Metanephros (tissue), 1 donor: Measurements from ENCODE around the gene USP17L19. TPM values are rescaled to one million over a fixed set of nuclear protein-coding genes. Genes with fewer than 3 reads are reported as not detected.

Source experiments
- total RNA-seq: library from RNA; depleted of rRNA; stranded (reverse); fragments of >200 nt; gene quantifications from one replicate; pipeline ENCODE4 v1.2.3, GENCODE V29; 2014

Gene USP17L19, protein sequence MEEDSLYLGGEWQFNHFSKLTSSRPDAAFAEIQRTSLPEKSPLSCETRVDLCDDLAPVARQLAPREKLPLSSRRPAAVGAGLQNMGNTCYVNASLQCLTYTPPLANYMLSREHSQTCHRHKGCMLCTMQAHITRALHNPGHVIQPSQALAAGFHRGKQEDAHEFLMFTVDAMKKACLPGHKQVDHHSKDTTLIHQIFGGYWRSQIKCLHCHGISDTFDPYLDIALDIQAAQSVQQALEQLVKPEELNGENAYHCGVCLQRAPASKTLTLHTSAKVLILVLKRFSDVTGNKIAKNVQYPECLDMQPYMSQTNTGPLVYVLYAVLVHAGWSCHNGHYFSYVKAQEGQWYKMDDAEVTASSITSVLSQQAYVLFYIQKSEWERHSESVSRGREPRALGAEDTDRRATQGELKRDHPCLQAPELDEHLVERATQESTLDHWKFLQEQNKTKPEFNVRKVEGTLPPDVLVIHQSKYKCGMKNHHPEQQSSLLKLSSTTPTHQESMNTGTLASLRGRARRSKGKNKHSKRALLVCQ
- total RNA-seq: not detected

GRCh38 chr4:9253078-9253477, at the start of gene USP17L19:
TSS of gene USP17L19 (plus strand) at chr4:9253378. CDS start at chr4:9253378, 0 bp downstream.

DNA sequence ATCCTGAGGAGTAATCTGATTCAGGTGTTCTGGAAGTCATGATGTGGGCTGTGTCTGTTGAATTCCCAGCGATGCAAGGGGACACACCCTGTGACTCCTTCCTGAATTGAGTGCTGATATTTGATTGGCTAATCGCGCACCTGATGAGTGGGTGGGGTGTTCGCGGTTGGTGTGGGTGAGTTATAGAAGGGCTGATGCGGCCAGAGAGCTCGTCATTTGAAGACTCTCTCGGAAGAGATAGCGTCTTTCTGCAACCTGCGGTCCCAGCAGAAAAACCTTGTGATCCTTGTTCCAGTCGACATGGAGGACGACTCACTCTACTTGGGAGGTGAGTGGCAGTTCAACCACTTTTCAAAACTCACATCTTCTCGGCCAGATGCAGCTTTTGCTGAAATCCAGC, 42.8 kb upstream of the USP17L19 start, which contains the start of gene USP17L10:
TSS of gene USP17L10 (plus strand) at position 301 of the 400 bp plus-strand sequence. CDS start at position 301, 0 bp downstream.

GRCh38 chr4:9215105-9215504, 38.1 kb upstream of the USP17L19 start, which contains the start of gene USP17L11:
TSS of gene USP17L11 (plus strand) at chr4:9215405. CDS start at chr4:9215405, 0 bp downstream.

GRCh38 chr4:9219852-9220251, 33.3 kb upstream of the USP17L19 start, which contains the start of gene USP17L12:
TSS of gene USP17L12 (plus strand) at chr4:9220152. CDS start at chr4:9220152, 0 bp downstream.

DNA sequence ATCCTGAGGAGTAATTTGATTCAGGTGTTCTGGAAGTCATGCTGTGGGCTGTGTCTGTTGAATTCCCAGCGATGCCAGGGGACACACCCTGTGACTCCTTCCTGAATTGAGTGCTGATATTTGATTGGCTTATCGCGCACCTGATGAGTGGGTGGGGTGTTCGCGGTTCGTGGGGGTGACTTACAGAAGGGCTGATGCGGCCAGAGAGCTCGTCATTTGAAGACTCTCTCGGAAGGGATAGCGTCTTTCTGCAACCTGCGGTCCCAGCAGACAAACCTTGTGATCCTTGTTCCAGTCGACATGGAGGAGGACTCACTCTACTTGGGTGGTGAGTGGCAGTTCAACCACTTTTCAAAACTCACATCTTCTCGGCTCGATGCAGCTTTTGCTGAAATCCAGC, 28.6 kb upstream of the USP17L19 start, which contains the start of gene USP17L13:
TSS of gene USP17L13 (plus strand) at position 301 of the 400 bp plus-strand sequence. CDS start at position 301, 0 bp downstream.

DNA sequence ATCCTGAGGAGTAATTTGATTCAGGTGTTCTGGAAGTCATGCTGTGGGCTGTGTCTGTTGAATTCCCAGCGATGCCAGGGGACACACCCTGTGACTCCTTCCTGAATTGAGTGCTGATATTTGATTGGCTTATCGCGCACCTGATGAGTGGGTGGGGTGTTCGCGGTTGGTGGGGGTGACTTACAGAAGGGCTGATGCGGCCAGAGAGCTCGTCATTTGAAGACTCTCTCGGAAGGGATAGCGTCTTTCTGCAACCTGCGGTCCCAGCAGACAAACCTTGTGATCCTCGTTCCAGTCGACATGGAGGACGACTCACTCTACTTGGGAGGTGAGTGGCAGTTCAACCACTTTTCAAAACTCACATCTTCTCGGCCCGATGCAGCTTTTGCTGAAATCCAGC, 19.1 kb upstream of the USP17L19 start, which contains the start of gene USP17L15:
TSS of gene USP17L15 (plus strand) at position 301 of the 400 bp plus-strand sequence. CDS start at position 301, 0 bp downstream.

DNA sequence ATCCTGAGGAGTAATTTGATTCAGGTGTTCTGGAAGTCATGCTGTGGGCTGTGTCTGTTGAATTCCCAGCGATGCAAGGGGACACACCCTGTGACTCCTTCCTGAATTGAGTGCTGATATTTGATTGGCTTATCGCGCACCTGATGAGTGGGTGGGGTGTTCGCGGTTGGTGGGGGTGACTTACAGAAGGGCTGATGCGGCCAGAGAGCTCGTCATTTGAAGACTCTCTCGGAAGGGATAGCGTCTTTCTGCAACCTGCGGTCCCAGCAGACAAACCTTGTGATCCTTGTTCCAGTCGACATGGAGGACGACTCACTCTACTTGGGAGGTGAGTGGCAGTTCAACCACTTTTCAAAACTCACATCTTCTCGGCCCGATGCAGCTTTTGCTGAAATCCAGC, 9.6 kb upstream of the USP17L19 start, which contains the start of gene USP17L17:
TSS of gene USP17L17 (plus strand) at position 301 of the 400 bp plus-strand sequence. CDS start at position 301, 0 bp downstream.

GRCh38 chr4:9247953-9248680, 5.1 kb upstream of the USP17L19 start, which contains the start of gene USP17L18:
TSS of gene USP17L18 (plus strand) at chr4:9248630. CDS start at chr4:9248630, 0 bp downstream.

DNA sequence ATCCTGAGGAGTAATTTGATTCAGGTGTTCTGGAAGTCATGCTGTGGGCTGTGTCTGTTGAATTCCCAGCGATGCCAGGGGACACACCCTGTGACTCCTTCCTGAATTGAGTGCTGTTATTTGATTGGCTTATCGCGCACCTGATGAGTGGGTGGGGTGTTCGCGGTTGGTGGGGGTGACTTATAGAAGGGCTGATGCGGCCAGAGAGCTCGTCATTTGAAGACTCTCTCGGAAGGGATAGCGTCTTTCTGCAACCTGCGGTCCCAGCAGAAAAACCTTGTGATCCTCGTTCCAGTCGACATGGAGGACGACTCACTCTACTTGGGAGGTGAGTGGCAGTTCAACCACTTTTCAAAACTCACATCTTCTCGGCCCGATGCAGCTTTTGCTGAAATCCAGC, 4.6 kb downstream of the USP17L19 start, which contains the start of gene USP17L20:
TSS of gene USP17L20 (plus strand) at position 301 of the 400 bp plus-strand sequence. CDS start at position 301, 0 bp downstream.

DNA sequence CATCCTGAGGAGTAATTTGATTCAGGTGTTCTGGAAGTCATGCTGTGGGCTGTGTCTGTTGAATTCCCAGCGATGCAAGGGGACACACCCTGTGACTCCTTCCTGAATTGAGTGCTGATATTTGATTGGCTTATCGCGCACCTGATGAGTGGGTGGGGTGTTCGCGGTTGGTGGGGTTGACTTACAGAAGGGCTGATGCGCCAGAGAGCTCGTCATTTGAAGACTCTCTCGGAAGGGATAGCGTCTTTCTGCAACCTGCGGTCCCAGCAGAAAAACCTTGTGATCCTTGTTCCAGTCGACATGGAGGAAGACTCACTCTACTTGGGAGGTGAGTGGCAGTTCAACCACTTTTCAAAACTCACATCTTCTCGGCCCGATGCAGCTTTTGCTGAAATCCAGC, 9.4 kb downstream of the USP17L19 start, which contains the start of gene USP17L21:
TSS of gene USP17L21 (plus strand) at position 301 of the 400 bp plus-strand sequence. CDS start at position 301, 0 bp downstream.

DNA sequence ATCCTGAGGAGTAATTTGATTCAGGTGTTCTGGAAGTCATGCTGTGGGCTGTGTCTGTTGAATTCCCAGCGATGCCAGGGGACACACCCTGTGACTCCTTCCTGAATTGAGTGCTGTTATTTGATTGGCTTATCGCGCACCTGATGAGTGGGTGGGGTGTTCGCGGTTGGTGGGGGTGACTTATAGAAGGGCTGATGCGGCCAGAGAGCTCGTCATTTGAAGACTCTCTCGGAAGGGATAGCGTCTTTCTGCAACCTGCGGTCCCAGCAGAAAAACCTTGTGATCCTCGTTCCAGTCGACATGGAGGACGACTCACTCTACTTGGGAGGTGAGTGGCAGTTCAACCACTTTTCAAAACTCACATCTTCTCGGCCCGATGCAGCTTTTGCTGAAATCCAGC, 14.1 kb downstream of the USP17L19 start, which contains the start of gene USP17L22:
TSS of gene USP17L22 (plus strand) at position 301 of the 400 bp plus-strand sequence. CDS start at position 301, 0 bp downstream.

Other genes with a start within 250 kb of the USP17L19 start
- gene FAM90A26, start 83.0 kb upstream of the USP17L19 start, total RNA-seq: not detected
- gene USP17L10, start 42.7 kb upstream of the USP17L19 start, total RNA-seq: not detected
- not detected for gene USP17L11, start 38.0 kb upstream of the USP17L19 start, total RNA-seq
- gene USP17L12, start 33.2 kb upstream of the USP17L19 start, total RNA-seq: not detected
- gene USP17L13, start 28.5 kb upstream of the USP17L19 start, total RNA-seq: not detected
- gene USP17L15, start 19.0 kb upstream of the USP17L19 start, total RNA-seq: not detected
- not detected for gene USP17L17, start 9.5 kb upstream of the USP17L19 start, total RNA-seq
- gene USP17L18, start 4.7 kb upstream of the USP17L19 start, total RNA-seq: not detected
- gene USP17L20, start 4.7 kb downstream of the USP17L19 start, total RNA-seq: not detected
- gene USP17L21, start 9.5 kb downstream of the USP17L19 start, total RNA-seq: not detected
- not detected for gene USP17L22, start 14.2 kb downstream of the USP17L19 start, total RNA-seq
- not detected for gene USP17L24, start 71.8 kb downstream of the USP17L19 start, total RNA-seq
- not detected for gene USP17L25, start 76.5 kb downstream of the USP17L19 start, total RNA-seq
- gene USP17L26, start 81.3 kb downstream of the USP17L19 start, total RNA-seq: not detected
- not detected for gene USP17L5, start 86.0 kb downstream of the USP17L19 start, total RNA-seq
- gene USP17L27, start 90.8 kb downstream of the USP17L19 start, total RNA-seq: not detected
- not detected for gene USP17L28, start 95.5 kb downstream of the USP17L19 start, total RNA-seq
- not detected for gene USP17L29, start 100.3 kb downstream of the USP17L19 start, total RNA-seq
- not detected for gene USP17L30, start 109.8 kb downstream of the USP17L19 start, total RNA-seq
- not detected for gene DEFB131A, start 191.0 kb downstream of the USP17L19 start, total RNA-seq